Breast epithelium (tissue), 3 donors: ENCODE results near the gene DNAH9.

ENCODE experiments used
- CTCF ChIP-seq, 3 donors: fragments of 450-650 bp; IDR thresholded peaks; one replicate each; pipeline ENCODE4 v1.5.1; 2016 to 2017; ENCODE audit warnings: antibody characterized with exemption in 3 of 3, mild to moderate bottlenecking in 3 of 3, moderate library complexity in 3 of 3
- POLR2A ChIP-seq: fragments of 450-650 bp; IDR thresholded peaks from one replicate; pipeline ENCODE4 v1.6.1; 2016; ENCODE audit warnings: antibody characterized with exemption, mild to moderate bottlenecking, moderate library complexity
- POLR2AphosphoS5 ChIP-seq, 3 donors: sonication (generic); formaldehyde crosslinking; IDR thresholded peaks; one replicate each; pipeline ENCODE4 v1.6.1; 2017; ENCODE audit warnings: antibody characterized with exemption in 3 of 3

DNA sequence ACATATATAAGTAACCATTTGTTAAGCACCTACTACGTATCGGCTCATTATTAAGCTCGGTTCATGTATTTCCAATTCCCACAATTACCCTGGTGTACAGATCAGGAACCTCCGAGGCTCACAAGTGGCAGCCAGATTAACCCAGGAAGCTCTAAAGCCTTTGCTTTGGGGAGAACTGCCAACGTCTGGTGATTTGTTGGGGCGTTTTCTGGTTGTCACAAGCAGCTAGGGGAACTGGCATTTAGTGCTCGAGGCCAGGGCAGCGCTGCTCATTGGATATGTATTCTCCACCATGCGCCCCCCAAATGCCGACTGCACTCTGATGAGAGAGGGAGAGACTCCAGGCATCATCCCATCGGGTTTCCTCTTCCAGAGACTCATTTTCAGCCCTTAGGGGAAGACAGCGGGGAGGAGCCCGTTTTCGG, 398.5 kb downstream of the DNAH9 start:
- TF ChIP-seq POLR2AphosphoS5 (IDR thresholded peaks at IDR 0.05) = no peak
- peak in 2 of 3 donors; percentile 19 to 21 for TF ChIP-seq CTCF (IDR thresholded peaks at IDR 0.05)
- no peak for TF ChIP-seq POLR2A
